HTR-8/SVneo (cell line): ENCODE data around the gene RNASE7.
"Not testable (repeated sequence)": the region's sequence is repeated elsewhere in the genome, so short reads cannot be mapped to it uniquely, and the experiment has no call there.

Source experiments
- DNase-seq: peaks from one replicate; pipeline ENCODE4 v3.0.0; 2011; ENCODE audit warnings: low spot score, mixed read lengths; ENCODE audit not compliant: insufficient read length
- FAIRE-seq: peaks from 2 replicates; lab custom pipeline; 2011; peaks lifted over from hg19 to GRCh38; lab: Jason Lieb, UNC

Gene RNASE7

GRCh38 chr14:21040370-21040925 is 1.7 kb upstream of the RNASE7 start:
- FAIRE-seq = no peak
- DNase-seq = no peak

DNA sequence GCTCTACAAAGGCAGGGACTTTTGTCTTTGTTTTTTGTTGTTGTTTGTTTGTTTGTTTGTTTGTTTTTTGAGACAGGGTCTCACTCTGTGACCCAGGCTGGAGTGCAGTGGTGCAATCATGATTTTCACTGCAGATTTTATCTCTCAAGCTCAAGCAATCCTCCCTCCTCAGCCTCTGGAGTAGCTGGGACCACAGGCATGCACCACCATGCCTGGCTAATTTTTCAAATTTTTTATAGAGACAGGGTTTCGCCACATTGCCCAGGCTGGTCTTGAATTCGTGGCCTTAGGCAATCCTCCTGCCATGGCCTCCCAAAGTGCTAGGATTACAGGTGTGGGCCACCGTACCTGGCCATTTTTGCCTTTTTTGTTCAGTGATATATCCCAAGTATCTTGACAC is 1.2 kb upstream of the RNASE7 start:
- not testable (repeated sequence) for DNase-seq, FAIRE-seq

DNA sequence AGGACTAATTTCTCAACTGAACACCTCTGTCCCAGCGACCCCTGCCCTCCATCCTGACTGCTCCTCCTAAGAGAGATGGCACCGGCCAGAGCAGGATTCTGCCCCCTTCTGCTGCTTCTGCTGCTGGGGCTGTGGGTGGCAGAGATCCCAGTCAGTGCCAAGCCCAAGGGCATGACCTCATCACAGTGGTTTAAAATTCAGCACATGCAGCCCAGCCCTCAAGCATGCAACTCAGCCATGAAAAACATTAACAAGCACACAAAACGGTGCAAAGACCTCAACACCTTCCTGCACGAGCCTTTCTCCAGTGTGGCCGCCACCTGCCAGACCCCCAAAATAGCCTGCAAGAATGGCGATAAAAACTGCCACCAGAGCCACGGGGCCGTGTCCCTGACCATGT is 756 bp downstream of the RNASE7 start:
- FAIRE-seq = no peak
- no peak for DNase-seq

DNA sequence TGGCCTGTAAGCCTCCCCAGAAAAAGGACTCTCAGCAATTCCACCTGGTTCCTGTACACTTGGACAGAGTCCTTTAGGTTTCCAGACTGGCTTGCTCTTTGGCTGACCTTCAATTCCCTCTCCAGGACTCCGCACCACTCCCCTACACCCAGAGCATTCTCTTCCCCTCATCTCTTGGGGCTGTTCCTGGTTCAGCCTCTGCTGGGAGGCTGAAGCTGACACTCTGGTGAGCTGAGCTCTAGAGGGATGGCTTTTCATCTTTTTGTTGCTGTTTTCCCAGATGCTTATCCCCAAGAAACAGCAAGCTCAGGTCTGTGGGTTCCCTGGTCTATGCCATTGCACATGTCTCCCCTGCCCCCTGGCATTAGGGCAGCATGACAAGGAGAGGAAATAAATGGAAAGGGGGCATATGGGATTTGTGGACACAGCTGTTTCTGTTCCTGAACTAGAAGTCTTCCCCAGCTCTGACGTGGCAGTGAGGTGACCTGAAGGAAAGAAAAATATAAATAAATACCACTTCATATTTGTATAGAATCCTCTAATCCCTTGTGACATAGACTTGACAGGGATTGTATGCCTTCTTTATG is 1.3 kb downstream of the RNASE7 start:
- FAIRE-seq (no peak), DNase-seq (no peak)

- FAIRE-seq = no peak
- no peak for DNase-seq
Observed at GRCh38 chr14:21043974-21044618, 1.9 kb downstream of the RNASE7 start.

GRCh38 chr14:21047378-21047781 is 5.2 kb downstream of the RNASE7 start:
- FAIRE-seq = no peak
- DNase-seq = no peak

- DNase-seq (no peak), FAIRE-seq (no peak)
Observed at GRCh38 chr14:21048638-21049037, 6.5 kb downstream of the RNASE7 start.

DNA sequence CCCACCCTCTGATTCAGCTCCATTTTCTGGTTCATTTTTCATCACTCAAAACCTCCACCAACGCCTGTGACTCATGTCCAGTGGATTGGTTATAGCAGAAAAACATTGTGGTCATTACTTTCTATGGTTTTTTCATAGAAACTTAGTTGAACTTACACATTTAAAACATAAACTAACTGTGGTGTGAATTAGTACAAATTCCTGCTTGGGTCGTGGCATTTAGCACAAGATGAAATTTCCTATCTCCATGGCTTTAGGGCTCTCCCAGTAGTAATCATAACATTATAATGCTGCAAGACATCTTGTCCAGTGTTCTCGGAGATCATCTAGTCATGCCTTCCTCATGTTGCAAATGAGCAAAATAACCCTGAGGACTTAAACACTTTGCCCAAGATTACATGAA is 7.1 kb downstream of the RNASE7 start:
- no peak for FAIRE-seq

DNA sequence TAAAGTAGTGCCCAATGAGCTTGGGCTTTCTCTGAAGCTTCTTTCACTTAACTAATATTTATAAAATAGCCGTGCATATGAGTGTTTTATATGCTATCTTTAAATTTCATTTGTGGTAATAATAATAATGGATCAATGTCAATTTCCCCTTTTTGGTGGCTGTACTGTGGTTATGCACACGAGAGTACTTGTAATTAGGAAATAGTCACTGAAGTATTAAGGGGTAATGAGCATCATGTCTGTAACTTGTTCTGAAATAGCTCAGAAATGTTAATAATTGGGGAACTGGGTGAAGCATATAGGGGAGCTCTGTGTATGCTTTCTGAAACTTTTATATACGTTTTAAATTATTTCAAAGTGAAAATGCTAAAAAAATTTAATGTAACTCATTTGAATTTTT is 8.4 kb downstream of the RNASE7 start:
- FAIRE-seq = no peak

More for the DNA sequence above, 7.1 kb downstream of the RNASE7 start:
- DNase-seq = no peak

GRCh38 chr14:21053184-21054122 is 11.3 kb downstream of the RNASE7 start:
- FAIRE-seq (no peak), DNase-seq (no peak)

More for the DNA sequence above, 8.4 kb downstream of the RNASE7 start:
- DNase-seq = no peak

GRCh38 chr14:21054123-21054767 is 12.1 kb downstream of the RNASE7 start:
- no peak for FAIRE-seq
- DNase-seq = no peak

DNA sequence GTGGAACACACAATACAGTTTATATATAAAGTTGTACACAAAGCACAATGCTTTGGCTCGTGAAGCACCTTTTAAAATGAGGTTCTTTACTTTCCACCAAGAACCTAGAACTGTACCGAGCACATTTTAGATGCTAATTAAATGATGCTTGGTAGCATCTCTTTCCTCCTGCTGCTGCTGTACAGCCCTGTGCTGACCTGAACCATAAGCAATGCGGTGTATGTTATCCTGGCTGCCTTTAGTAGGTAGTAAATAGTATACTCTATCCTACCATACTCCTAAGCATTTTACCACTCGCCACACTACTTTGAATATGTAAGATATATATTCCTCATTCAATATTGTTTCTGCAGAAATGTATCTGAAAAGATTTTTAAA is 12.6 kb downstream of the RNASE7 start:
- no peak for FAIRE-seq
- DNase-seq = no peak

DNA sequence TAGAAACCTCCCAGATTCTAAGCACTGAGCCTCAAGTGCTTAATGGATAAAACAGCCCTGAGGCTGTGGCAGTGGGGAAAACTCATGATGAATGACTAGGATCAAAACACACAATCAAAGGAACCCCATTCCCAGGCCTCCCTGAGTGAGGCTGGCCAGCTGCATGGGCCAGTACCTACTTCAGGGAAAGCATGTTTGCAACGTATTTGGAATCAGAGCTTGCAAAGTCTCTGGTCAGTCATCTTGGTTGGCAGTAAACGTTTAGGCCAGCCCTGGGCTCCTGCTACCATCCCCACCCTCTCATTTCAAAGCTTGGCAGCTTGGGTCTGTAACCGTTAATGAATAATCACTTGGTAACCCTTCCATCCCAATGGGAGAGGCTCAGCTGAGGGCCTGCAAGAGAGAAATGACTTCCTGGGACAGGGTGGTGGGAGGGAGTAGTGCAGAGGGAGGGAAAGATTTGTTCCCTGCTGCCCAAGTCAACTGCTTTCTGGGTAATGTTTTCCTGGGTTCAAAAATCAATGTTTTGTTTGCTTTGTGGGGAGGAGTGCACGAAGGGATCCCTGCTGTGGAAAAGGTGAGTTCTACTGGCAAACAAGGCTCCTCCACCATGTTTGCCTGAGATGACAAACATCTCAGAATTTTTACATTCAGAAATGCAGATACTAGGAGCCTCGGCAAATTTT is 13.4 kb downstream of the RNASE7 start:
- no peak for FAIRE-seq
- DNase-seq = no peak

GRCh38 chr14:21056520-21057163 is 14.5 kb downstream of the RNASE7 start:
- DNase-seq (no peak), FAIRE-seq (no peak)

DNA sequence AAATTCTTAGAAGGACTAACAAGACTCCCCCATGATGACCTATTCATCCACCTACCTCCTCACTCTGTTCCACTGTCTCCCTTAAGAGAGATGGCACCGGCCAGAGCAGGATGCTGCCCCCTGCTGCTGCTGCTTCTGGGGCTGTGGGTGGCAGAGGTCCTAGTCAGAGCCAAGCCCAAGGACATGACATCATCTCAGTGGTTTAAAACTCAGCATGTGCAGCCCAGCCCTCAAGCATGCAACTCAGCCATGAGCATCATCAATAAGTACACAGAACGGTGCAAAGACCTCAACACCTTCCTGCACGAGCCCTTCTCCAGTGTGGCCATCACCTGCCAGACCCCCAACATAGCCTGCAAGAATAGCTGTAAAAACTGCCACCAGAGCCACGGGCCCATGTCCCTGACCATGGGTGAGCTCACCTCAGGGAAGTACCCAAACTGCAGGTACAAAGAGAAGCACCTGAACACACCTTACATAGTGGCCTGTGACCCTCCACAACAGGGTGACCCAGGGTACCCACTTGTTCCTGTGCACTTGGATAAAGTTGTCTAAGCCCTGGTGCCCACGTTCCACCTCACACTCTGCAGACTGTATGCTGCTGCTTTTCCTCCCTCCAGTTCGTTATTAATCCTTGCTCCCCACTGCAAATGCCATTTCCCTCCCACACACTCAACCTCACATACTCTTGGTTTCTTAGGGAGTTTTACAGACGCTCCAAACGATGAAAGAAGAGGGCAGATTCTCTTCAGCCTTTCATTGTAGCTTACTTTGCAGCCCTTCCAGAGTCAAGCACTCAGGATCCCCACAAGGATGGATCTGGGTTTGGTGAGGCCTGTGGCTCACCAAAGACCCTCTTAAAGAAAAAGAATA is 15.9 kb downstream of the RNASE7 start, which contains the start of gene RNASE8:
RNASE8 (plus strand) TSS at position 20 of the 873 bp plus-strand sequence; CDS start at position 91, 71 bp downstream.
- DNase-seq (no peak), FAIRE-seq (no peak)

- DNase-seq (no peak), FAIRE-seq (no peak)
Observed at GRCh38 chr14:21058903-21059302, 16.7 kb downstream of the RNASE7 start.

GRCh38 chr14:21059842-21060613 is 17.9 kb downstream of the RNASE7 start:
- FAIRE-seq = no peak

More at GRCh38 chr14:21059842-21060613, 17.9 kb downstream of the RNASE7 start:
- no peak for DNase-seq
